Measurements from ENCODE around the gene SQSTM1.
A peak's percentile ranks its signal among the peaks of the same experiment; 100 is the strongest.
"Not testable (repeated sequence)": the region's sequence is repeated elsewhere in the genome, so short reads cannot be mapped to it uniquely, and the experiment has no call there.

SQSTM1 gene

DNA sequence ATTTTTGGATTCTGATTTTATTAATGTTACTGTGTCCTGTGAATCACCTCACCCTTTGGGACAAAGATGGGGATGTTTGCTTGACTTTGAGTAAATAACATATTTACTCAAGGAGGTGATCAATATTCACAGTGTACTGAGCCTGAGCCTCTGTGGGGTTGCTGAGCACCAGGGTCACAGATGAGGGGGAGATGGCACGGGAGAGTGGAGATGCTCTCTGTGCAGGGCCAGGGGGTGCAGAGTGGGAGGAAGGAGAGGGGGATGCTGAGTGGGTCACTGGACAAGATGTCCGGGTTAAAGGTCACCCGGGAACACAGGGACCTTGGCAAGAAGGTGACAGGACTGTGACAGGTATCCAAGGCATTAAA is 4.0 kb downstream of the SQSTM1 start:
- no peak for DNase-seq (ENCODE audit: low read depth in 2 of 2)

DNA sequence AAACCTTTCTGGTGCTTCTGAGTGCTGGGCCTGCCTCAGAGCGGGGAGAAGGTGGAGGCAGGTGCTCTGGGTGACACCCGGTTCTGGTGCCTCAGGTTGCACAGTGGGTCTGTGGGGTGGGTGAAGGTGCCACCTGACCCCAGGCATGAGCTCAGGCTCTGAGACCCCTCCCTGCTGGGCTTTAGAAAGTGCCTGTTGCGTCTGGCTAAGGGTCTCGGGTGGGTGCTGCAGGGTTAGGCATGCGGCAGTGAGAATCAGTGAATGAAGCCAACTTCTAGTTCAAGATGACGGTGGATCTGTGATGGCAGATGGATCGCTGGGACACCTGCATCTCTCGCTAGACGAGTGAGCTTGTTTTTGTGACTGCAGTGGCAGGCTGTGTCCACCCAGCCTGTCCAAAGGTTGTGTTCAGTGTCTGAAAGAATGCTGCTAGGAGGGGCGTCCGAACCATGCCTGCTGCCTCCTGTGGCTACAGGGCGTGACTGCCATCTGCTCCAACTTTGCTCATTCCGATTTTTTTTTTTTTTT is 5.0 kb downstream of the SQSTM1 start:
- no peak for DNase-seq (ENCODE audit: low read depth in 2 of 2)

DNA sequence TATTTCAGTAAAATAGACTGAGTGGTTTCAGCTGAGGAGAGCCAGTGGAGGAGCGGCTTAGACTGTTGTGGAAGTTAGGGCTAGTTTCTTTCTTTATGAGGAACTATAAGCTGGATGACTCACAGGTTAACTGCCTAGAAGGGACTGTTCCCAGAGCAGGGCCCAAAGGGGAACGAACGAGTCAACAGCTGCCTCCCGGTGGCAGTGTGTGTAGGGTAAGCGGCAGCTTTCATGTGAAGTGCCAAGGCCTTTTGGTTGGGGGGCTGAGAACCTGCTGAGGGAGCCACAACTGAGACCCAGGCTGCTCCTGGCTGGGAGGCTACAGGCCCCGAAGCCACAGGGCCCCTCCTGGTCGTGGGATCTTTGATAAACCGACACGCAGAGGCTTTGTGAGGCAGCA is 7.0 kb downstream of the SQSTM1 start:
- DNase-seq (ENCODE audit: low read depth in 2 of 2): peak in 1 of 2 donors; percentile 44

DNA sequence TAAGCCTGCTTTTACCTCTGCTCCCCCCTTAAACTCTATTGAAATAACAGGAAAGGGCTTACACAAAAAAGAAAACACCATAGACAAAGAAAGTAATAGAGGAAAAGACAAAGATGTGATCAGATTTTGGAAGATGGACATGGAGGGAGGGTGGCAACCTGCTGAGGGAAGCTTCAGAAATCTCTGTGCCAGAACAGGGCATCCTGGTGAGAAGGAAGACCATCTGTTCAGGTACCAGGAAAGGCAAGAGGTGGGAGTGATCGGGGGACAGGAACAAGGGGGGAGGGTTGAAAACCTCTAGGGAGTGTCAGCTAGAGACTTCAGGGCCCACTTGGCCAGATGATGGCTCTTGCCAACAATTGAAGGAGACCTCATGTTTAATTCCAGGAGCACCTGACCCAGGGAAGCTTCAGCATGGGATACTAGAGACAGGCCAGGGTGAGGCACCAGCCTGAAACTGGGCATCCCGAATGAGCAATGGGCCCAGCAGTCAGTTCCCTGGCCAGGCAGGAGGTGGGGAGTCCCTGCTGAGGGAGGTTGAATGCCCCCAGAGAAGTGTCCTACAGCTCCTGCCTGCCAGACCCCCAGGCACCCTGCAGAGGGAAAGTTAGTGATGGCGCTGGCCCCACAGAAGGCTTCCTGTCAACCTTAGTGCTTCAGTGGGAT is 8.2 kb downstream of the SQSTM1 start:
- DNase-seq (ENCODE audit: low read depth in 2 of 2): no peak

DNA sequence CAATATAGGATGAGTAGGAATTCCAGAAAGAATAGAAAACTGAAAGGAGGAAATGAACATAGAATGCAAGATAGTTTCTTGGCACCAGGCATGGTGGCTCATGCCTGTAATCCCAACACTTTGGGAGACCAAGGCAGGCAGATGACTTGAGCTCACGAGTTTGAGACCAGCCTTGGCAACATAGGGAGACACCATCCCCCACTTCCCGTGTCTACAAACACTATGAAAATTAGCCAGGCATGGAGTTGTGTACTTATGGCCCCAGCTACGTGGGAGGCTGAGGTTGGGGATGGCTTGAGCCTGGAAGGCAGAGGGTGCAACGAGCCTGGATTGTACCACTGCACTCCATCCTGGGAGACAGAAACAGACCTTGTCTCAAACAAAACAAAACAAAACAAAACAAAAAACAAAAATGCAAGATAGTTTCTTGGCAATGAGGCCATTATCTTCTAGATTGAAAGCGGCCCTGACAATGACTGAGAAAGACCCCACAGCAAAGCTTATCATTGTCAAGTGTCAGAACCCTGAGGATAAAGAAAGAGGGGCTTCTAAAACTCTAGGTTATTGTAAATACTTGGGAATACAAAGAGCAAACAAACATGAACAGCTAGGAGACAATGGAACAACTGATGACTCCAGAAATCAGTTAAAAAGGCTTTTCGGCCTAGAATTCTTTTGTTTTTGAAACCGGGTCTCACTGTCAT is 9.2 kb downstream of the SQSTM1 start:
- no peak for DNase-seq (ENCODE audit: low read depth in 2 of 2)

DNA sequence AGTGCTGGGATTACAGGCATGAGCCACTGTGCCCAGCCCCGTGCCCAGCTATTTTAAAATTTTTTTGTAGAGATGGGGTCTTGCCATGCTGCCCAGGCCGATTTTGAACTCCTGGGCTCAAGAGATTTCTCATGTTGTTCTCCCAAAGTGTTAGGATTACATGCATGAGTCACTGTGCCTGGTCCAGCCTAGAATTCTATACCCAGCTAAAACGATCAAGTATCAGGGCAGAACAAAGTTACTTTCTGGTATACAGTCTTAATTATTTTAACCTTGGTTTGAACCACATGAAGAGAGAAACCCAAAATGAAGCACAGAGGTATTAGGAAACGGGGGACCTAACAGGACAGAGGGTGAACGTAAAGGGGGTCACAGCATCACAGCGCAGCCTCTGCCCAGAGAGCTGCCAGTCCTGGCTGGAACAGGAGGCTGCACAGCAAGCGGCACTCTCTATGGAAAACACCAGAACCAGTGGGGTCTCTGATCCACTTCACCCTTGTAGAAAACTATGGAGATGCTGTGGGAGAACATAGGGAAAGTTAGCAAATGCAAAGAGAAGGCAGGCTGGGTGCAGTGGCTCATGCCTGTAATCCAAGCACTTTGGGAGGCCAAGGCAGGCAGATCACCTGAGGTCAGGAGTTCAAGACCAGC is 10.2 kb downstream of the SQSTM1 start:
- DNase-seq (ENCODE audit: low read depth in 2 of 2): no peak

DNA sequence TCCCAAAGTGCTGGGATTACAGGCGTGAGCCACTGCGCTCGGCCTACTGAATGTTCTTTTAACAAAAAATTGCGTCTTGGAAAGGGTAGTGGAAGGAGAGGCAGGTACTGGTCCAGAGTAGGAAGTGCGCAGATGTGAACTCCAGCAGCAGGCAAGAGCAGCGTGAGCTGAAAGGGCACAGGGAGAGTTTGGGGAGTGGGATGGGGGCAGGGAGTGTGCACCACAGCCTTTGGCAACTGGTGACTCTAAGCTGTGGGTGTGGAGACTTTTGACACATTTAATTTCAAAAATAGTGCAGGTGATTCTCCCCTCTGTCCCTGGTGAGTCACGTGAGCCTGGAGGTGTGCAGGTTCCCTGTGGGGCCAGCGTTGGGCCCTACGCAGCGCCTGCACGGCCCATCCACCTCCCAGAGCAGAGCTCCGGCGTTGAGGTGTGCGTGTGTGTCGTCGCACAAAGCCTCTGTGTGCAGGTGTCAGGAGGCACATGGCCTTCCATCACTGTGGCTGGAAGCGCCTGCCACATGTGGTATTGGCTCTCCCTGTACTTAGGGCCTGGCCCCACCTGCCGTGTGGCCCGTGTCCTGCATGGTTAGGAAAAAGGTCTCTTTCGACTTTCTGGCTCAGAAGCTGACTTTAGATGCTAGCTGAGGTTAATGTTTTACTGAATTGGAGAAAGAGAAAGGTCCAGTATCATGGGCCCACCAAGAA is 11.5 kb downstream of the SQSTM1 start:
- DNase-seq (ENCODE audit: low read depth in 2 of 2): no peak

DNA sequence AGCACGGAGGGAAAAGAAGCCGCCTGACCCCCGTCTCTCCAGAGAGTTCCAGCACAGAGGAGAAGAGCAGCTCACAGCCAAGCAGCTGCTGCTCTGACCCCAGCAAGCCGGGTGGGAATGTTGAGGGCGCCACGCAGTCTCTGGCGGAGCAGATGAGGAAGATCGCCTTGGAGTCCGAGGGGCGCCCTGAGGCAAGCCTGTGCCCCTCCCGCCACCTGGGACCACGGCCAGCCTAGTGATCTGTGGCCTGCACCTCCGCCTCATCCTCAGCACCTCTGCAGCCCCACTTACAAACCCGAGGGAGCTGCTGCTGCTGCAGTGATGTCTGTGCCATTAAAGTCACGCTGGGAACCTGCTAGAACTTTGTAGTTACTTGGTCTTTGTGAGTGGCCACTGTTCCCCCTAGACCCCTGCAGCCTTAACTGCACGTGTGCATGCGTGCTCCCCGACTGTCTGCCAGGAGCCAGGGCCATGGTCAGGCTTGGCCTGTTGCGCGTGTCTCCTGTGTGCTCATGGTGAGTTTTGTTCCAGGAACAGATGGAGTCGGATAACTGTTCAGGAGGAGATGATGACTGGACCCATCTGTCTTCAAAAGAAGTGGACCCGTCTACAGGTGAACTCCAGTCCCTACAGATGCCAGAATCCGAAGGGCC is 12.5 kb downstream of the SQSTM1 start:
- DNase-seq (ENCODE audit: low read depth in 2 of 2): no peak

DNA sequence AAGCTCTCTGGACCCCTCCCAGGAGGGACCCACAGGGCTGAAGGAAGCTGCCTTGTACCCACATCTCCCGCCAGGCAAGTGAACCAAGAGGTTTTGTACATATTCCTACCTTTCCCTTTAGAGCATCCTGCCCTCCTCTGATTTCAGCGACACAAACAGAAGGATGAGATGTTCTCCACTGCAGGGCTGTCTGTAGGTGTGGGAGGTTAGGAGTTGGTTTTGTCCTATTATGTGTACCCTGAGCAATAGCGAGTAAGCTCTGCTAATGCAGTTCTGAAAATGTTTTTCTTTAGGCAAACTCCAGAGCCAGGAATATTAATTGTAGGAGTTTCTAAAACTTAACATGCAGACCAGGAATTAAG is 13.0 kb downstream of the SQSTM1 start:
- DNase-seq (ENCODE audit: low read depth in 2 of 2): no peak

DNA sequence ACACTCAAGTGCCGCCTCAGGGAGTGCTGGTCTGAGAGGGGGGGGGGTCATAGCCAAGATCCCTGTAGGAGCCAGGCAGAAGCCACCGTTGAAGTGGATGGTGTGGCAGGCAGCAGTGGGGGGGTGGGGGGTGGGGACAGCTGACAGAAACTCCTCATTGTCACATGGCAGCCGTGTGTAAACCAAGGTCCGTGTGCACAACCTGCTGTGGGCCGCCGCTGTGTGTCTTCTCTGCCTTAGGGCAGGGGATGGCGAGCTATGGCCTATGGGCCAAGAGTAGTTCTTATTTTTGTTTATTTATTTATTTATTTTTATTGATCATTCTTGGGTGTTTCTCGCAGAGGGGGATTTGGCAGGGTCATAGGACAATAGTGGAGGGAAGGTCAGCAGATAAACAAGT is 13.4 kb downstream of the SQSTM1 start:
- DNase-seq (ENCODE audit: low read depth in 2 of 2): no peak

DNA sequence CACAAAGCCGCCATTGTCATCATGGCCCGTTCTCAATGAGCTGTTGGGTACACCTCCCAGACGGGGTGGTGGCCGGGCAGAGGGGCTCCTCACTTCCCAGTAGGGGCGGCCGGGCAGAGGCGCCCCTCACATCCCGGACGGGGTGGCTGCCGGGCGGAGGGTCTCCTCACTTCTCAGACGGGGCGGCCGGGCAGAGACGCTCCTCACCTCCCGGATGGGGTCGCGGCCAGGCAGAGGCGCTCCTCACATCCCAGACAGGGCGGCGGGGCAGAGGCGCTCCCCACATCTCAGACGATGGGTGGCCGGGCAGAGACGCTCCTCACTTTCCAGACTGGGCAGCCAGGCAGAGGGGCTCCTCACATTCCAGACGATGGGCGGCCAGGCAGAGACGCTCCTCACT is 14.2 kb downstream of the SQSTM1 start:
- not testable (repeated sequence) for DNase-seq (ENCODE audit: low read depth in 2 of 2)

DNA sequence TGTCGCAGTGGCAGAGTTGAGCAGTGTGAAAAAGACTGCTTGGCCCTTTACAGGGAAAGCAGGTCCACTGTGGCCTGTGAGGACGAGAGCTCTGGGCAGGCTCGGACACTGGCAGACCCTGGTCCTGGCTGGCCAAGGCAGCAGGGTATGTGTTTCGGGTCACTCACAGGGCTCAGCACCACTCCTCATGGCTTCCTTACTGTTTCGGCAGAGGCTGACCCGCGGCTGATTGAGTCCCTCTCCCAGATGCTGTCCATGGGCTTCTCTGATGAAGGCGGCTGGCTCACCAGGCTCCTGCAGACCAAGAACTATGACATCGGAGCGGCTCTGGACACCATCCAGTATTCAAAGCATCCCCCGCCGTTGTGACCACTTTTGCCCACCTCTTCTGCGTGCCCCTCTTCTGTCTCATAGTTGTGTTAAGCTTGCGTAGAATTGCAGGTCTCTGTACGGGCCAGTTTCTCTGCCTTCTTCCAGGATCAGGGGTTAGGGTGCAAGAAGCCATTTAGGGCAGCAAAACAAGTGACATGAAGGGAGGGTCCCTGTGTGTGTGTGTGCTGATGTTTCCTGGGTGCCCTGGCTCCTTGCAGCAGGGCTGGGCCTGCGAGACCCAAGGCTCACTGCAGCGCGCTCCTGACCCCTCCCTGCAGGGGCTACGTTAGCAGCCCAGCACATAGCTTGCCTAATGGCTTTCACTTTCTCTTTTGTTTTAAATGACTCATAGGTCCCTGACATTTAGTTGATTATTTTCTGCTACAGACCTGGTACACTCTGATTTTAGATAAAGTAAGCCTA is 15.7 kb downstream of the SQSTM1 start:
- peak; percentile 26 to 37 for DNase-seq (ENCODE audit: low read depth in 2 of 2)

DNA sequence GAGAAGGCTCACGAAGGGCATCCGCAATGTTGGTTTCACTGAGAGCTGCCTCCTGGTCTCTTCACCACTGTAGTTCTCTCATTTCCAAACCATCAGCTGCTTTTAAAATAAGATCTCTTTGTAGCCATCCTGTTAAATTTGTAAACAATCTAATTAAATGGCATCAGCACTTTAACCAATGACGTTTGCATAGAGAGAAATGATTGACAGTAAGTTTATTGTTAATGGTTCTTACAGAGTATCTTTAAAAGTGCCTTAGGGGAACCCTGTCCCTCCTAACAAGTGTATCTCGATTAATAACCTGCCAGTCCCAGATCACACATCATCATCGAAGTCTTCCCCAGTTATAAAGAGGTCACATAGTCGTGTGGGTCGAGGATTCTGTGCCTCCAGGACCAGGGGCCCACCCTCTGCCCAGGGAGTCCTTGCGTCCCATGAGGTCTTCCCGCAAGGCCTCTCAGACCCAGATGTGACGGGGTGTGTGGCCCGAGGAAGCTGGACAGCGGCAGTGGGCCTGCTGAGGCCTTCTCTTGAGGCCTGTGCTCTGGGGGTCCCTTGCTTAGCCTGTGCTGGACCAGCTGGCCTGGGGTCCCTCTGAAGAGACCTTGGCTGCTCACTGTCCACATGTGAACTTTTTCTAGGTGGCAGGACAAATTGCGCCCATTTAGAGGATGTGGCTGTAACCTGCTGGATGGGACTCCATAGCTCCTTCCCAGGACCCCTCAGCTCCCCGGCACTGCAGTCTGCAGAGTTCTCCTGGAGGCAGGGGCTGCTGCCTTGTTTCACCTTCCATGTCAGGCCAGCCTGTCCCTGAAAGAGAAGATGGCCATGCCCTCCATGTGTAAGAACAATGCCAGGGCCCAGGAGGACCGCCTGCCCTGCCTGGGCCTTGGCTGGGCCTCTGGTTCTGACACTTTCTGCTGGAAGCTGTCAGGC is 16.6 kb downstream of the SQSTM1 start:
- DNase-seq (ENCODE audit: low read depth in 2 of 2): no peak

DNA sequence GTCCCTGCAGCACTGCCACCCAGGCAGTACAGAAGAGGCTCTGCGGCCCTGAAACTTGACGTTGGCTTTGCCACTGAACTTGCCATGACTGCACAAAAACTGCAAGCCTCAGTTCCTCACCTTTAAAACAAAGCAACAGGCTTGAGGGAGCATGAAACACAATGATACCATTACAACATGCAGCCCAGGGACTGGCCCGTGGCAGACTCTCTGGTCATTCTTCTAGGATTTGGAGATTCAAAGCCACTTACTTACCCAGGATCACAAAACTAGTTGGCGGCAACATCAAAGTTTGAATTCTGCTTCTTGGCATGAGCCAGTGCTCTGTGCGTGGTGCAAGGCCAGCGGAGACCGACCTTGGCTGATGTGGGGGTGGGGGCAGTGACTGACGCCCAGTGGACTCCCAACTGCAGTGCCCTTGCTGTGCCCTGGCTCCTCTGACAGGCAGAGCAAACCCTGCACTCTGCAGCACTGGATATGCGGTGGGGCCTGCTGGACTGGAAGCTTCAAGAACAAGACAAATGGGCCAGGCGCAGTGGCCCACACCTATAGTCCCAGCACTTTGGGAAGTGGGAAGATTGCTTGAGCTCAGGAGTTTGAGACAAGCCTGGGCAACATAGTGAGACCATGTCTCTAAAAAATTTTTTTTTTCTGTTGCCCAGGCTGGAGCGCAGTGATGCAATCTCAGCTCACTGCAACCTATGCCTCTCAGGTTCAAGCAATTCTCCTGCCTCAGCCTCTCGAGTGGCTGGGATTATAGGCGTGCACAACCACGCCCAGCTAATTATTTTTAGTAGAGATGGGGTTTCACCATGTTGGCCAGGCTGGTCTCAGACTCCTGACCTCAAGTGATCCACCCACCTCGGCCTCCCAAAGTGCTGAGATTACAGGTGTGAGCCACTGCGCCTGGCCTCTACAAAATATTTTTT is 18.9 kb downstream of the SQSTM1 start:
- DNase-seq (ENCODE audit: low read depth in 2 of 2): no peak

DNA sequence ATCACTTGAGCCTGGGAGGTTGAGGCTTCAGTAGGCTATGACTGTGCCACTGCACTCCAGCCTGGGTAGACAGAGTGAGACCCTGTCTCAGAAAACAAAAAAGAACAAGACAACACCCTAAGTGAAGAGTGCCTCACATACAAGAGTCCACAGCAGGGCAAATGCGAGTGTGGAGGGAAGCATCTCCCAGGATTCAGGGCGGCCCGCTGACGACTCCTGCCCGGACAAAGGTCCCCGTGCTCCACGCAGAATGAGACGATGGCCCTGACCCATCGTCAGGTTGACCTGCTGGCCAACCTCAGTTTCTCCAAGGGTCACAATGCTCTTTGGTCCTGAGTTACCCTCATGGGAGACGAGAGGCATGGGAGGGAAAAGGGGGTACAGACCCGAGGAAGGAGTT is 19.6 kb downstream of the SQSTM1 start:
- DNase-seq (ENCODE audit: low read depth in 2 of 2): no peak

DNA sequence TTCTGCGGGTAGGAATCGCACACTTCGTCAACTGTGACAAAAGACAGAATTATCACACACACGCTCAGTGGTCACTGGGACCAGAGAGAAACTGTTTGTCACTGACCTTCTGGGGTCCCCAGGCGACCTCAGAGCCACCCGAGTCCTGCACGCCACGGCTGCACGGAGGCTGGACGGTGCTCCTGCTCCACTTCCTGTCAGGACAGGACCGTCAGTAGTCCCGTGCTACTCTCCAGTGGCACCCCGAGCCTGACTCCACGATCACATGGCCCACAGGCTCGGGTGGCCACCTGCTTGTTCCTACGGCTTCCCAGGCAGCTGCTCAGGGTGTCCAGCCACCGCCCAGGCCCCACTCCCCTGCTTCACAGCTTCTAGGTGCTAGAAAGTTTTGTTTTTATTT is 20.1 kb downstream of the SQSTM1 start:
- no peak for DNase-seq (ENCODE audit: low read depth in 2 of 2)

DNA sequence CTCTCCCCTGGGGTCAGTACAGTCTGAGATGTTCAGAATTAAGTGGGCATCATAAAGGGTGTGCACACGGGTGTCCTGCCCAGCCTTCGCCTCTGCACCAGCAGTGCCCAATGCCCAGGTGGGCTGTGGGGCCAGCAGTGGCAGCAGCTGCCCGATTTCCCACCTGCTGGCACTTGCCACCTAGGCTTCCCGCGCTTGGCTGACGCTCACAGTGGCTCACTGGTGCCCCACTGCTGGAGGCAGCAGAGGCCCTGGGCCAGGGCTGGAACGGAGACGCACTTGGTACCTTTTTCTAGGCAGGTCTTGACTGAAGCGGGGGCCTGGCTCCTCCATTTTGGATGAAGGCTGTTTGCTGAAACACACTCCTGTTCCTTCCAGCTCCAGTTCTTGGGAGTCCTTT is 20.9 kb downstream of the SQSTM1 start:
- DNase-seq (ENCODE audit: low read depth in 2 of 2): no peak

DNA sequence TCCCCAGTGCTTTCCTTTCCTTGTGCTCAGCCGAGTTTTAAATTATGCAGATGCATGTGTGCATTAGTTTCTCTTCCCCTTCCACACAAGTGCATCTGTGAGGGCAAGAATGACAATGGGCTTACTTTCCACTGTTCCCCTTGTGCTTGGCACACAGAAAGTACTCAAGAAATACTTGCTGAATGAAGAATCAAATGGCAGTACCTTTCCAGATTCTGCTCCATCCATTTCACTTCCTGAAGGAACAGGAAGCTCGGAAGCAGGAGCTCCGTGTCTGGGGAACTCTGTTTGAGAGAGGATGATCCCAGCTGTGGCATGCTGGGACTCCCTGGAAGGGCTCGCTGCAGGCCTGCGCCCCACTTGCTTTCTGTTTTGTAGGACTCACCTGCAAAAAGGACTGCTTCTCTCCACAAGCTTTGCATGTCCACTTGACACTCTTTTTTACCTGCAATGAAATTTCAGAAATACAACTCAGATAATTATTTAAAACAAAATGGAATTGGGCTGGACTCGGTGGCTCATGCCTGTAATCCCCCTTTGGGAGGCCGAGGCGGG is 32.4 kb downstream of the SQSTM1 start:
- DNase-seq (ENCODE audit: low read depth in 2 of 2): no peak

DNA sequence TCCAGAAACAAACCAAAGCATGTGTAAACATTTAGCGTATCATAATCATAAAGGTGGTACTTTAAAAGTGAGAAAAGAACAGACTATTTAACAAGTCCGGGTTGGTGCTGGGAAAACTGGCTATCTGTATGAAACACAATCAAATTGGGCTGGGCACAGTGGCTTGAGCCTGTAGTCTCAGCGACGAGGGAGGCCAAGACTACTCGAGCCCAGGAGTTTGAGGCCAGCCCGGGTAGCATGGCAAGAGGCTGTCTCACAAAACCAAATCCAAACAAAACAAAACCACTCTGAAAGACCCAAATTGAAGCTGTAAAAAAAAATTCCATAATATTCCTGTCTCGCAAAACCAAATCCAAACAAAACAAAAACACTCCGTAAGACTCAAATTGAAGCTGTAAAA is 33.7 kb downstream of the SQSTM1 start:
- no peak for DNase-seq (ENCODE audit: low read depth in 2 of 2)

All from activated CD8-positive, alpha-beta memory T cell treated with anti-CD3 and anti-CD28 coated beads for 4 hours (primary cell).